ENCODE data around the gene KCNS3. TPM values are rescaled to one million over a fixed set of nuclear protein-coding genes. Genes with fewer than 3 reads are reported as not detected.

The KCNS3 gene
- total and polyA plus RNA-seq, 2 of the 4 experiments (the other 2 are of a cell fraction) = 2.9 to 4.3 TPM

DNA sequence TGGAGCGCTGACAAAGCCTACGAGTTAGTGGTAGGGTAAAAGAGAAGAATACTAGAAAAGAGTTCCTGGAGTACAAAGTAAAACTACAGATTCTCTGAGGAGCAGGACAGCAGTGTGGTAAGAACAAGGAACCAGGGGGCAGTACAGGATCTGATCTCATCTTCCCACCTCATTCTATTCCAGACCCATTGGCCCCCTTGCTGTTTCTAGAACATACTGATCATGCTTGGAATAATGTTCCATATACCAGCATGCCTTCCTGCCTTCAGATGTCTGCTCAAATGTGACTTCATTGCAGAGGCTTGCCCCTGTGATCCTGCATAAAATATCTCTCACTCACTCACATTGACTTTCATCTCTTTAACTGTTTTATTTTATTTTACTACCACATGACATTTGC lies 43.0 kb upstream of the KCNS3 start:
- Histone ChIP-seq H3K23ac (ENCODE audit: low read depth, low read length) (no peak overlapping the region), H3K9me1 (ENCODE audit: insufficient read depth, low read length) (no peaks in the 10 kb centered on the region), H2BK120ac (ENCODE audit: low read depth, low read length) (no peak overlapping the region), H4K91ac (ENCODE audit: insufficient read depth, low read depth, low read length) (no peak overlapping the region), H2AK5ac (ENCODE audit: low read depth, low read length) (no peak overlapping the region), H3K36me3 (ENCODE audit: control insufficient read depth, insufficient read depth, low read length) (no peaks in the 10 kb centered on the region), H2BK20ac (ENCODE audit: low read depth, low read length) (no peak overlapping the region), H2AFZ (replicated peaks; ENCODE audit: low read length, poor library complexity) (no peak overlapping the region), H3K4ac (ENCODE audit: low read depth, low read length) (no peak overlapping the region), H3K4me2 (ENCODE audit: low read depth, low read length) (no peak overlapping the region), H3K4me1 (ENCODE audit: control insufficient read depth, insufficient read depth, low read length) (no peaks in the 10 kb centered on the region), H3K18ac (ENCODE audit: low read depth, low read length) (no peak overlapping the region), H3K9me3 (ENCODE audit: control insufficient read depth, insufficient read depth, low read length) (no peaks in the 10 kb centered on the region), H3K56ac (ENCODE audit: extremely low read depth, insufficient read depth, low read length) (no peak overlapping the region), H3K27me3 (ENCODE audit: control insufficient read depth, insufficient read depth, low read length) (peaks cover 9% of the 10 kb centered on the region), H4K5ac (ENCODE audit: low read depth, low read length) (no peak overlapping the region), H3K4me3 (ENCODE audit: insufficient read depth, low read depth, low read length) (no peak overlapping the region), H2BK5ac (ENCODE audit: low read depth, low read length, poor library complexity, severe bottlenecking) (no peak overlapping the region), H3K27ac (ENCODE audit: insufficient read depth, low read length) (no peak overlapping the region), H4K20me1 (ENCODE audit: insufficient read depth, low read length) (no peaks in the 10 kb centered on the region), H3K14ac (replicated peaks; ENCODE audit: low read depth, low read length) (no peak overlapping the region), H3K9ac (ENCODE audit: low read depth, low read length) (no peak overlapping the region), H4K8ac (ENCODE audit: low read depth in 2 of 2, low read length in 2 of 2) (no peak overlapping the region), H3K79me1 (ENCODE audit: low read depth in 1 of 2, low read length in 2 of 2) (no peaks in the 10 kb centered on the region), H2BK15ac (ENCODE audit: low read depth, low read length) (no peak overlapping the region), H2AK9ac (replicated peaks; ENCODE audit: low read depth, low read length, poor library complexity) (no peak overlapping the region)
- ChIA-PET CTCF (no interaction called here), POLR2A (ENCODE audit: unreplicated experiment) (no interaction called here)
- DNase-seq (no peak), ATAC-seq (ENCODE audit: low read depth) (no peak)
- intact Hi-C loops (cut with micrococcal nuclease) (loop anchor here (10.0 kb wide), 1 partner anchor 361 kb away; no protein-coding TSS in a partner anchor), in situ Hi-C loops (cut with MboI; ENCODE audit: low sequenced_read_pairs) (no loop called here), dilution Hi-C loops (cut with HindIII; ENCODE audit: low sequenced_read_pairs, unreplicated experiment) (no loop called here)
- BruUV-seq (replicated peaks) = no TSS peak
- TF ChIP-seq CTCF (conservative IDR thresholded peaks at IDR 0.05; ENCODE audit: low read depth, low read length) = no peak
- no peak for TF ChIP-seq POLR2A (IDR thresholded peaks at IDR 0.05; ENCODE audit: low read depth, low read length)
- no peak for TF ChIP-seq USF2 (IDR thresholded peaks at IDR 0.05; ENCODE audit: low read depth, low read length)
- TF ChIP-seq NFE2L2 (IDR thresholded peaks at IDR 0.05; ENCODE audit: low read depth, low read length) = no peak
- no peak for TF ChIP-seq RCOR1 (IDR thresholded peaks at IDR 0.05; ENCODE audit: insufficient replicate concordance, low read length)
- no peak for TF ChIP-seq FOS (IDR thresholded peaks at IDR 0.05; ENCODE audit: low read depth, low read length)
- no peak for TF ChIP-seq CHD1 (IDR thresholded peaks at IDR 0.05; ENCODE audit: low read depth, low read length)
- no peak for TF ChIP-seq MAZ (IDR thresholded peaks at IDR 0.05; ENCODE audit: borderline replicate concordance, low read depth, low read length)
- no peak for TF ChIP-seq SMC3 (IDR thresholded peaks at IDR 0.05; ENCODE audit: low read depth, low read length)
- TF ChIP-seq CEBPB (IDR thresholded peaks at IDR 0.05; ENCODE audit: low read depth, low read length) = no peak
- no peak for TF ChIP-seq ELK1 (IDR thresholded peaks at IDR 0.05; ENCODE audit: borderline replicate concordance, low read depth, low read length)
- no peak for TF ChIP-seq MXI1 (IDR thresholded peaks at IDR 0.05; ENCODE audit: borderline replicate concordance, low read depth, low read length)
- no peak for TF ChIP-seq RAD21 (IDR thresholded peaks at IDR 0.05; ENCODE audit: low read length)
- no CpG with 5 or more reads among the region's 2 CpGs for WGBS, 2 experiments (ENCODE audit: extremely low coverage in 2 of 2, insufficient read length in 1 of 2)

Data from IMR-90 (cell line).